Mesenchymal stem cell (in vitro differentiated cells and primary cell): ENCODE measurements around the gene INSYN1.
A peak's percentile ranks its signal among the peaks of the same experiment; 100 is the strongest.

Experiments used
- DNase-seq: peaks from one replicate; pipeline ENCODE4 v3.0.0-alpha.2; 2013
- H2AFZ ChIP-seq: one replicate; pipeline ENCODE4 v1.6.1; 2013; ENCODE audit warnings: low read depth, mild to moderate bottlenecking, control low read depth, inconsistent platforms, low read length, moderate library complexity
- H2AK5ac ChIP-seq: 2 replicates; pipeline ENCODE4 v1.6.1; 2013; ENCODE audit warnings: low read length, moderate library complexity, mild to moderate bottlenecking, inconsistent platforms; ENCODE audit not compliant: severe bottlenecking
- H2BK120ac ChIP-seq: one replicate; pipeline ENCODE4 v1.6.1; 2013; ENCODE audit warnings: low read depth, mild to moderate bottlenecking, inconsistent platforms, low read length, moderate library complexity
- H2BK12ac ChIP-seq, 2 experiments: one replicate each; pipeline ENCODE4 v1.6.1; 2013; ENCODE audit warnings: inconsistent platforms in 2 of 2, low read length in 2 of 2, mild to moderate bottlenecking in 2 of 2, moderate library complexity in 2 of 2, control low read depth in 1 of 2
- H2BK15ac ChIP-seq: one replicate; pipeline ENCODE4 v1.6.1; 2013; ENCODE audit warnings: mild to moderate bottlenecking, low read depth, inconsistent platforms; ENCODE audit not compliant: poor library complexity, severe bottlenecking
- H2BK5ac ChIP-seq: 2 replicates; pipeline ENCODE4 v1.6.1; 2013; ENCODE audit warnings: low read depth, mild to moderate bottlenecking, low read length, control low read depth, inconsistent platforms; ENCODE audit not compliant: poor library complexity, severe bottlenecking
- H3K14ac ChIP-seq, 2 experiments: one replicate each; pipeline ENCODE4 v1.6.1; 2013; ENCODE audit warnings: inconsistent platforms in 2 of 2, low read length in 2 of 2, control low read depth in 1 of 2, mild to moderate bottlenecking in 1 of 2, moderate library complexity in 1 of 2
- H3K18ac ChIP-seq, 2 experiments: one replicate each; pipeline ENCODE4 v1.6.1; 2013; ENCODE audit warnings: inconsistent platforms in 2 of 2, low read length in 2 of 2, control low read depth in 1 of 2, low read depth in 1 of 2, mild to moderate bottlenecking in 1 of 2
- H3K23ac ChIP-seq, 2 experiments: one replicate each; pipeline ENCODE4 v1.6.1; 2013; ENCODE audit warnings: inconsistent platforms in 2 of 2, low read length in 2 of 2, mild to moderate bottlenecking in 2 of 2, moderate library complexity in 2 of 2, control low read depth in 1 of 2
- H3K27ac ChIP-seq: 2 replicates; pipeline ENCODE4 v1.5.1; 2013; ENCODE audit warnings: mild to moderate bottlenecking, moderate library complexity, low read length, control low read depth, inconsistent platforms; ENCODE audit not compliant: poor library complexity, severe bottlenecking
- H3K27me3 ChIP-seq, 2 experiments: 2 replicates each; pipeline versions ENCODE4 v1.6.1 to v1.7.0; 2013; ENCODE audit warnings: low read length in 2 of 2, mild to moderate bottlenecking in 2 of 2, moderate library complexity in 2 of 2, control low read depth in 1 of 2, inconsistent platforms in 1 of 2; ENCODE audit not compliant: control insufficient read depth in 1 of 2, insufficient read depth in 1 of 2
- H3K36me3 ChIP-seq, 2 experiments: 2 replicates each; pipeline versions ENCODE4 v1.6.1 to v1.7.0; 2013; ENCODE audit warnings: low read length in 2 of 2, control low read depth in 1 of 2, inconsistent platforms in 1 of 2, low read depth in 1 of 2, mild to moderate bottlenecking in 1 of 2; ENCODE audit not compliant: insufficient read depth in 2 of 2, control insufficient read depth in 1 of 2
- H3K4ac ChIP-seq, 2 experiments: one replicate each; pipeline ENCODE4 v1.6.1; 2013; ENCODE audit warnings: inconsistent platforms in 2 of 2, low read length in 2 of 2, mild to moderate bottlenecking in 2 of 2, moderate library complexity in 2 of 2, control low read depth in 1 of 2, low read depth in 1 of 2
- H3K4me1 ChIP-seq: 2 replicates; pipeline ENCODE4 v1.6.1; 2013; ENCODE audit warnings: low read depth, low read length, control low read depth; ENCODE audit not compliant: control insufficient read depth, insufficient read depth
- H3K4me2 ChIP-seq: 2 replicates; pipeline ENCODE4 v1.6.1; 2013; ENCODE audit warnings: low read length, mild to moderate bottlenecking, inconsistent platforms; ENCODE audit not compliant: poor library complexity, severe bottlenecking
- H3K4me3 ChIP-seq, 2 experiments: 2 replicates each; pipeline versions ENCODE4 v1.5.1 to v1.7.0; 2013; ENCODE audit warnings: low read length in 2 of 2, mild to moderate bottlenecking in 2 of 2, control low read depth in 1 of 2, low read depth in 1 of 2; ENCODE audit not compliant: insufficient read depth in 1 of 2
- H3K79me1 ChIP-seq: replicated peaks from 2 replicates; pipeline ENCODE4 v1.6.1; 2013; ENCODE audit warnings: mild to moderate bottlenecking, control low read depth, low read length, inconsistent platforms; ENCODE audit not compliant: poor library complexity, severe bottlenecking
- H3K9ac ChIP-seq: 2 replicates; pipeline ENCODE4 v1.7.0; 2013; ENCODE audit warnings: mild to moderate bottlenecking, low read length, moderate library complexity
- H3K9me3 ChIP-seq: 2 replicates; pipeline ENCODE4 v1.7.0; 2013; ENCODE audit warnings: mild to moderate bottlenecking, low read length; ENCODE audit not compliant: control insufficient read depth
- H4K8ac ChIP-seq: one replicate; pipeline ENCODE4 v1.6.1; 2013; ENCODE audit warnings: inconsistent platforms, mild to moderate bottlenecking, low read length, moderate library complexity
- H4K91ac ChIP-seq: one replicate; pipeline ENCODE4 v1.6.1; 2013; ENCODE audit warnings: mild to moderate bottlenecking, low read length, inconsistent platforms
- WGBS: methylation state at CpG from one replicate; pipeline ENCODE4 v1.1.7; 2013; ENCODE audit warnings: mixed read lengths; 5-methylcytosine and 5-hydroxymethylcytosine counted together

INSYN1 gene

GRCh38 chr15:73781038-73781925 lies 28.1 kb upstream of the INSYN1 start:
- Histone ChIP-seq H2BK15ac (no peak overlapping the region), H3K79me1 (no peaks in the 10 kb centered on the region), H2AFZ (no peak overlapping the region), H2AK5ac (no peak overlapping the region), H3K23ac (no peak overlapping the region), H3K14ac (no peak overlapping the region), H2BK12ac (no peak overlapping the region), H4K8ac (no peak overlapping the region), H3K18ac (no peak overlapping the region), H3K4me3 (no peak overlapping the region), H4K91ac (no peak overlapping the region), H3K36me3 (no peaks in the 10 kb centered on the region), H3K9me3 (no peaks in the 10 kb centered on the region), H3K4me2 (no peak overlapping the region), H3K27ac (no peak overlapping the region), H2BK5ac (no peak overlapping the region), H3K9ac (no peak overlapping the region), H2BK120ac (no peak overlapping the region), H3K4ac (peak overlapping the region in 1 of 2 experiments; percentile 2), H3K4me1 (peaks cover 11% of the 10 kb centered on the region), H3K27me3 (peaks cover 18 to 21% of the 10 kb centered on the region in 2 experiments)
- peak; percentile 26 for DNase-seq
- 58% methylated on average over 7 of the region's 8 CpGs for WGBS

- H3K18ac ChIP-seq: no peak overlapping the region
- no peak overlapping the region for H2BK15ac ChIP-seq
- no peak overlapping the region for H3K9ac ChIP-seq
- no peak overlapping the region for H4K91ac ChIP-seq
- peaks cover 21 to 24% of the 10 kb centered on the region in 2 experiments for H3K27me3 ChIP-seq
- no peak overlapping the region for H2AFZ ChIP-seq
- no peak overlapping the region for H2BK120ac ChIP-seq
- H2AK5ac ChIP-seq: no peak overlapping the region
- no peaks in the 10 kb centered on the region for H3K36me3 ChIP-seq
- H2BK5ac ChIP-seq: no peak overlapping the region
- no peaks in the 10 kb centered on the region for H3K79me1 ChIP-seq
- no peak overlapping the region for H4K8ac ChIP-seq
- no peak overlapping the region for H3K23ac ChIP-seq
- no peak overlapping the region for H3K4me3 ChIP-seq
- no peak overlapping the region for H2BK12ac ChIP-seq
- H3K4ac ChIP-seq: no peak overlapping the region
- no peak for DNase-seq
- H3K4me2 ChIP-seq: no peak overlapping the region
- no peak overlapping the region for H3K27ac ChIP-seq
- no peaks in the 10 kb centered on the region for H3K9me3 ChIP-seq
- H3K4me1 ChIP-seq: peaks cover 9% of the 10 kb centered on the region
- WGBS: 95% methylated on average over 2 of the region's 3 CpGs
- no peak overlapping the region for H3K14ac ChIP-seq
Observed at GRCh38 chr15:73779974-73780373, 26.8 kb upstream of the INSYN1 start.

DNA sequence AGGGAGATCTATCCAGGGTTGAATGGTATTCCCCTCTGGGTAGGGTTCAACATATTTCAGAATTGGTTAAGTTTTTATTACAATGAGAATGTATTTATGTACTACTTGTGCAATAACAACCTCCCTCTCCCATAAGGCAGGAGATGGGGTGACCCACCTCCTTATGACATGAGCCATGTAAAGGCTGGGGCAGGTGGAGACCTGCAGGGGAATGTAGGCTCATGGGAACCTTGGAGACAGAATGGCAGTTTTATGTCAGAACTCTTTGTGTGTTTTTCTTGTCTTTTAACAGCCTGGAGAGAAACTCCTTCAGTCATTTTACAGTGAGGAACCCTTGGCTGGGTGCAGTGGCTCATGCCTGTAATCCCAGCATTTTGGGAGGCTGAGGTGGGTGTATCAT lies 24.6 kb upstream of the INSYN1 start:
- no peak for DNase-seq
- Histone ChIP-seq H3K27ac (no peak overlapping the region), H3K14ac (no peak overlapping the region), H2AFZ (no peak overlapping the region), H2AK5ac (no peak overlapping the region), H3K36me3 (no peaks in the 10 kb centered on the region), H3K79me1 (no peaks in the 10 kb centered on the region), H2BK12ac (no peak overlapping the region), H3K9me3 (no peaks in the 10 kb centered on the region), H3K4ac (no peak overlapping the region), H3K4me2 (no peak overlapping the region), H3K4me1 (peaks cover 15% of the 10 kb centered on the region), H3K4me3 (no peak overlapping the region), H3K23ac (no peak overlapping the region), H3K18ac (no peak overlapping the region), H2BK120ac (no peak overlapping the region), H4K91ac (no peak overlapping the region), H4K8ac (no peak overlapping the region), H2BK5ac (no peak overlapping the region), H3K9ac (no peak overlapping the region), H2BK15ac (no peak overlapping the region), H3K27me3 (peaks cover 23 to 42% of the 10 kb centered on the region in 2 experiments)

DNA sequence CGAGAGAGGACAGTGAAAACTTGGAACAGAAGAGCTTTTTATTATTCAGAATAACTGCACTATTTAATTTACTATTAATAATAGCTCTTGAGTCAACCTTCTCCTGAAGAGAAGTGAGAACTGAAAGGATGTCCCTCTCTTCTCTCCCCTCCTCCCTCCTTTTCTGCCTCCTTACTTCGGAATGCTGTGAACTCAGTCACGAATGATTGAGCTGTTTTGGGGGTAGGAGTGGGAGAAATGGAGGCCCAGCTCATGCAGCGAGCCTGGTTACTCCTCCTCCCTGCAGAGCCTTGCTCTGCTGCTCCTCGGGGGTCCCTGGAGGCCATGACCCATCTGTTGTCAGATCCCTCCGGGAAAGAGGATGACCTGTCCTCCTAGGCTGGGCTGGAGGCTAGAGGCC lies 20.3 kb upstream of the INSYN1 start:
- no peak for DNase-seq
- no peak overlapping the region for H2BK12ac ChIP-seq
- H3K18ac ChIP-seq: no peak overlapping the region
- no peaks in the 10 kb centered on the region for H3K36me3 ChIP-seq
- no peak overlapping the region for H3K23ac ChIP-seq
- no peak overlapping the region for H3K4ac ChIP-seq
- H3K4me2 ChIP-seq: no peak overlapping the region
- no peaks in the 10 kb centered on the region for H3K79me1 ChIP-seq
- peaks cover 15% of the 10 kb centered on the region for H3K4me1 ChIP-seq
- H4K91ac ChIP-seq: no peak overlapping the region
- H3K4me3 ChIP-seq: no peak overlapping the region
- H3K14ac ChIP-seq: no peak overlapping the region
- no peak overlapping the region for H3K27ac ChIP-seq
- H2BK15ac ChIP-seq: no peak overlapping the region
- no peak overlapping the region for H2AK5ac ChIP-seq
- H3K27me3 ChIP-seq: peaks cover 47 to 65% of the 10 kb centered on the region in 2 experiments
- no peak overlapping the region for H4K8ac ChIP-seq
- no peaks in the 10 kb centered on the region for H3K9me3 ChIP-seq
- WGBS: 83% methylated on average over 4 of the region's 6 CpGs
- H3K9ac ChIP-seq: no peak overlapping the region
- no peak overlapping the region for H2BK5ac ChIP-seq
- no peak overlapping the region for H2AFZ ChIP-seq
- no peak overlapping the region for H2BK120ac ChIP-seq
